Measurements from ENCODE around the gene PLCL2.

The PLCL2 gene

GRCh38 chr3:16848007-16848406 is 36.7 kb upstream of the PLCL2 start:
- Mint-ChIP-seq H3K9me3 (no peaks in the 10 kb centered on the region), H3K27me3 (ENCODE audit: low read depth) (peaks cover 12% of the 10 kb centered on the region), H3K4me1 (ENCODE audit: low read depth) (peaks cover 47% of the 10 kb centered on the region), H3K36me3 (ENCODE audit: low read depth) (no peaks in the 10 kb centered on the region), H3K4me3 (peak overlapping the region; percentile 19), H3K27ac (no peak overlapping the region)
- DNase-seq (ENCODE audit: low spot score) = no peak

GRCh38 chr3:16849229-16849628 is 35.5 kb upstream of the PLCL2 start:
- H3K27me3 Mint-ChIP-seq (ENCODE audit: low read depth) = peaks cover 15% of the 10 kb centered on the region
- H3K4me1 Mint-ChIP-seq (ENCODE audit: low read depth) = peaks cover 35% of the 10 kb centered on the region
- no peaks in the 10 kb centered on the region for H3K9me3 Mint-ChIP-seq
- H3K36me3 Mint-ChIP-seq (ENCODE audit: low read depth) = no peaks in the 10 kb centered on the region
- peak overlapping the region; percentile 82 for H3K27ac Mint-ChIP-seq
- peak overlapping the region; percentile 69 for H3K4me3 Mint-ChIP-seq
- peak; percentile 62 for DNase-seq (ENCODE audit: low spot score)

GRCh38 chr3:16849795-16850194 is 35.0 kb upstream of the PLCL2 start:
- peaks cover 34% of the 10 kb centered on the region for H3K4me1 Mint-ChIP-seq (ENCODE audit: low read depth)
- H3K36me3 Mint-ChIP-seq (ENCODE audit: low read depth) = no peaks in the 10 kb centered on the region
- peak overlapping the region; percentile 69 for H3K4me3 Mint-ChIP-seq
- no peaks in the 10 kb centered on the region for H3K9me3 Mint-ChIP-seq
- no peak for DNase-seq (ENCODE audit: low spot score)
- peak overlapping the region; percentile 82 for H3K27ac Mint-ChIP-seq
- peaks cover 16% of the 10 kb centered on the region for H3K27me3 Mint-ChIP-seq (ENCODE audit: low read depth)

- Mint-ChIP-seq H3K27ac (no peak overlapping the region), H3K27me3 (ENCODE audit: low read depth) (peaks cover 37% of the 10 kb centered on the region), H3K4me1 (ENCODE audit: low read depth) (peaks cover 5% of the 10 kb centered on the region), H3K36me3 (ENCODE audit: low read depth) (no peaks in the 10 kb centered on the region), H3K9me3 (no peaks in the 10 kb centered on the region), H3K4me3 (no peak overlapping the region)
- no peak for DNase-seq (ENCODE audit: low spot score)
Observed at GRCh38 chr3:16855497-16855896, 29.3 kb upstream of the PLCL2 start.

GRCh38 chr3:16860234-16860633 is 24.5 kb upstream of the PLCL2 start:
- no peak for DNase-seq (ENCODE audit: low spot score)
- Mint-ChIP-seq H3K27ac (no peak overlapping the region), H3K36me3 (ENCODE audit: low read depth) (no peaks in the 10 kb centered on the region), H3K4me1 (ENCODE audit: low read depth) (peaks cover 5% of the 10 kb centered on the region), H3K4me3 (no peak overlapping the region), H3K27me3 (ENCODE audit: low read depth) (peaks cover 39% of the 10 kb centered on the region), H3K9me3 (no peaks in the 10 kb centered on the region)

- no peak overlapping the region for H3K27ac Mint-ChIP-seq
- peaks cover 39% of the 10 kb centered on the region for H3K27me3 Mint-ChIP-seq (ENCODE audit: low read depth)
- peaks cover 8% of the 10 kb centered on the region for H3K4me1 Mint-ChIP-seq (ENCODE audit: low read depth)
- DNase-seq (ENCODE audit: low spot score) = no peak
- H3K4me3 Mint-ChIP-seq = no peak overlapping the region
- no peaks in the 10 kb centered on the region for H3K36me3 Mint-ChIP-seq (ENCODE audit: low read depth)
- no peaks in the 10 kb centered on the region for H3K9me3 Mint-ChIP-seq
Observed at GRCh38 chr3:16861432-16861831, 23.3 kb upstream of the PLCL2 start.

- Mint-ChIP-seq H3K9me3 (no peaks in the 10 kb centered on the region), H3K27ac (no peak overlapping the region), H3K4me3 (no peak overlapping the region), H3K36me3 (ENCODE audit: low read depth) (no peaks in the 10 kb centered on the region), H3K4me1 (ENCODE audit: low read depth) (peaks cover 8% of the 10 kb centered on the region), H3K27me3 (ENCODE audit: low read depth) (peaks cover 36% of the 10 kb centered on the region)
- DNase-seq (ENCODE audit: low spot score) = no peak
Observed at GRCh38 chr3:16864610-16865313, 20.0 kb upstream of the PLCL2 start.

GRCh38 chr3:16865335-16865734 is 19.4 kb upstream of the PLCL2 start:
- H3K36me3 Mint-ChIP-seq (ENCODE audit: low read depth) = no peaks in the 10 kb centered on the region
- DNase-seq (ENCODE audit: low spot score) = no peak
- H3K27me3 Mint-ChIP-seq (ENCODE audit: low read depth) = peaks cover 35% of the 10 kb centered on the region
- H3K4me3 Mint-ChIP-seq = no peak overlapping the region
- H3K4me1 Mint-ChIP-seq (ENCODE audit: low read depth) = peaks cover 8% of the 10 kb centered on the region
- no peaks in the 10 kb centered on the region for H3K9me3 Mint-ChIP-seq
- no peak overlapping the region for H3K27ac Mint-ChIP-seq

- Mint-ChIP-seq H3K4me3 (no peak overlapping the region), H3K9me3 (no peaks in the 10 kb centered on the region), H3K27me3 (ENCODE audit: low read depth) (peaks cover 34% of the 10 kb centered on the region), H3K36me3 (ENCODE audit: low read depth) (no peaks in the 10 kb centered on the region), H3K27ac (no peak overlapping the region), H3K4me1 (ENCODE audit: low read depth) (peaks cover 8% of the 10 kb centered on the region)
- no peak for DNase-seq (ENCODE audit: low spot score)
Observed at GRCh38 chr3:16866571-16866970, 18.2 kb upstream of the PLCL2 start.

- no peak overlapping the region for H3K27ac Mint-ChIP-seq
- H3K36me3 Mint-ChIP-seq (ENCODE audit: low read depth) = no peaks in the 10 kb centered on the region
- peaks cover 8% of the 10 kb centered on the region for H3K4me1 Mint-ChIP-seq (ENCODE audit: low read depth)
- DNase-seq (ENCODE audit: low spot score) = no peak
- H3K27me3 Mint-ChIP-seq (ENCODE audit: low read depth) = peaks cover 43% of the 10 kb centered on the region
- no peaks in the 10 kb centered on the region for H3K9me3 Mint-ChIP-seq
- no peak overlapping the region for H3K4me3 Mint-ChIP-seq
Observed at GRCh38 chr3:16868513-16868912, 16.2 kb upstream of the PLCL2 start.

GRCh38 chr3:16869261-16870005 is 15.3 kb upstream of the PLCL2 start:
- Mint-ChIP-seq H3K36me3 (ENCODE audit: low read depth) (no peaks in the 10 kb centered on the region), H3K27me3 (ENCODE audit: low read depth) (peaks cover 51% of the 10 kb centered on the region), H3K4me3 (no peak overlapping the region), H3K27ac (no peak overlapping the region), H3K9me3 (no peaks in the 10 kb centered on the region), H3K4me1 (ENCODE audit: low read depth) (peaks cover 8% of the 10 kb centered on the region)
- no peak for DNase-seq (ENCODE audit: low spot score)

GRCh38 chr3:16871915-16872842 is 12.6 kb upstream of the PLCL2 start:
- no peak for DNase-seq (ENCODE audit: low spot score)

GRCh38 chr3:16873872-16874271 is 10.9 kb upstream of the PLCL2 start:
- H3K4me3 Mint-ChIP-seq = no peak overlapping the region
- H3K36me3 Mint-ChIP-seq (ENCODE audit: low read depth) = no peaks in the 10 kb centered on the region
- H3K9me3 Mint-ChIP-seq = no peaks in the 10 kb centered on the region
- peaks cover 46% of the 10 kb centered on the region for H3K27me3 Mint-ChIP-seq (ENCODE audit: low read depth)
- H3K4me1 Mint-ChIP-seq (ENCODE audit: low read depth) = no peaks in the 10 kb centered on the region
- H3K27ac Mint-ChIP-seq = no peak overlapping the region
- DNase-seq (ENCODE audit: low spot score) = no peak

More at GRCh38 chr3:16871915-16872842, 12.6 kb upstream of the PLCL2 start:
- Mint-ChIP-seq H3K4me1 (ENCODE audit: low read depth) (no peaks in the 10 kb centered on the region), H3K4me3 (no peak overlapping the region), H3K27me3 (ENCODE audit: low read depth) (peaks cover 42% of the 10 kb centered on the region), H3K9me3 (no peaks in the 10 kb centered on the region), H3K36me3 (ENCODE audit: low read depth) (no peaks in the 10 kb centered on the region), H3K27ac (no peak overlapping the region)

All from T-helper 2 cell treated with Interferon-gamma antibody and Interleukin-4, amounts not matched to agents 5 μg/mL and 100 μg/mL, for 36 hours (primary cell).